Activated CD8-positive, alpha-beta T cell treated with anti-CD3 and anti-CD28 coated beads for 36 hours (primary cell): ENCODE measurements around the gene KCNJ12. TPM values are rescaled to one million over a fixed set of nuclear protein-coding genes. Genes with fewer than 3 reads are reported as not detected.
A peak's percentile ranks its signal among the peaks of the same experiment; 100 is the strongest.

Experiments used
- ATAC-seq: fragments of 200-7000 bp; cut with Tn5 transposase; one replicate; pipeline ENCODE4 v1.10.0; 2021; ENCODE audit warnings: mild to moderate bottlenecking, moderate library complexity
- CTCF ChIA-PET: fragments of 350-600 bp; sonication (Branson Sonifier 250); formaldehyde crosslinking; loops from one replicate; lab custom pipeline; 2021; ENCODE audit warnings: antibody characterized with exemption; lab: Charles Lee
- POLR2A ChIA-PET: fragments of 350-600 bp; sonication (Branson Sonifier 250); formaldehyde crosslinking; loops from one replicate; lab custom pipeline; 2021; ENCODE audit warnings: antibody characterized with exemption; lab: Charles Lee
- DNase-seq: peaks from one replicate; pipeline ENCODE4 v3.0.0-alpha.2; 2020
- H3K27ac Mint-ChIP-seq: one replicate; pipeline ENCODE4 v1.8.0; 2021; ENCODE audit warnings: mild to moderate bottlenecking, mixed read lengths
- H3K27me3 Mint-ChIP-seq: one replicate; pipeline ENCODE4 v1.8.0; 2021; ENCODE audit warnings: mixed read lengths
- H3K36me3 Mint-ChIP-seq: one replicate; pipeline ENCODE4 v1.8.0; 2021; ENCODE audit warnings: low read depth, mixed read lengths
- H3K4me1 Mint-ChIP-seq: one replicate; pipeline ENCODE4 v1.8.0; 2021; ENCODE audit warnings: low read depth, mixed read lengths
- H3K4me3 Mint-ChIP-seq: one replicate; pipeline ENCODE4 v1.8.0; 2021; ENCODE audit warnings: mild to moderate bottlenecking, moderate library complexity, mixed read lengths
- H3K9me3 Mint-ChIP-seq: one replicate; pipeline ENCODE4 v1.8.0; 2021; ENCODE audit warnings: mixed read lengths
- CTCF ChIP-seq: fragments of 200-600 bp; IDR thresholded peaks from one replicate; pipeline ENCODE4 v1.8.0; 2022; ENCODE audit warnings: antibody characterized with exemption, mild to moderate bottlenecking
- intact Hi-C: fragments of 100-400 bp; cut with micrococcal nuclease; formaldehyde crosslinking; loops from one replicate; pipeline ENCODE4 v1.10.0; 2022
- total RNA-seq, 2 experiments: library from RNA; stranded (reverse); gene quantifications; one replicate each; pipeline ENCODE4 v1.2.3, GENCODE V29; 2021

The KCNJ12 gene
- total RNA-seq, 2 experiments from 2014 or later, result not detected

GRCh38 chr17:21457051-21458026 lies 81.2 kb downstream of the KCNJ12 start:
- CTCF ChIA-PET, result interaction anchor here (0.6 to 2.6 kb wide), 19 partner anchors 12 to 331 kb away, joined by 3 to 62 read pairs (median 4); partner anchors contain the start of gene DHRS7B
- H3K36me3 Mint-ChIP-seq, result no peaks in the 10 kb centered on the region
- no peaks in the 10 kb centered on the region for H3K9me3 Mint-ChIP-seq
- H3K4me1 Mint-ChIP-seq, result peaks cover 27% of the 10 kb centered on the region
- DNase-seq, result peak; percentile 94
- H3K4me3 Mint-ChIP-seq, result peak overlapping the region; percentile 38
- peak; percentile 87 for TF ChIP-seq CTCF
- POLR2A ChIA-PET, result interaction anchor here (1.0 to 1.8 kb wide), 3 partner anchors 56 to 181 kb away, joined by 3 to 8 read pairs (median 3); no protein-coding TSS in a partner anchor
- peak overlapping the region; percentile 80 for H3K27ac Mint-ChIP-seq
- ATAC-seq, result peak; percentile 96
- peaks cover 12% of the 10 kb centered on the region for H3K27me3 Mint-ChIP-seq
- intact Hi-C loops, result loop anchor here (5.0 kb wide), 1 partner anchor 55 kb away; no protein-coding TSS in a partner anchor

GRCh38 chr17:21458054-21458453 lies 81.9 kb downstream of the KCNJ12 start:
- H3K36me3 Mint-ChIP-seq, result no peaks in the 10 kb centered on the region
- ATAC-seq (no peak), DNase-seq (no peak)
- no peak for TF ChIP-seq CTCF
- H3K9me3 Mint-ChIP-seq, result no peaks in the 10 kb centered on the region
- H3K27me3 Mint-ChIP-seq, result peaks cover 7% of the 10 kb centered on the region
- H3K4me3 Mint-ChIP-seq, result peak overlapping the region; percentile 38
- H3K27ac Mint-ChIP-seq, result no peak overlapping the region
- CTCF ChIA-PET, result interaction anchor here (1.0 to 2.6 kb wide), 9 partner anchors 11 to 182 kb away, joined by 3 to 62 read pairs (median 7); no protein-coding TSS in a partner anchor
- intact Hi-C loops, result loop anchor here (5.0 kb wide), 1 partner anchor 54 kb away; no protein-coding TSS in a partner anchor
- H3K4me1 Mint-ChIP-seq, result peaks cover 27% of the 10 kb centered on the region
- POLR2A ChIA-PET, result interaction anchor here (1.8 kb wide), 1 partner anchor 170 kb away, joined by 8 read pairs; no protein-coding TSS in a partner anchor

- TF ChIP-seq CTCF, result no peak
- Mint-ChIP-seq H3K9me3 (no peaks in the 10 kb centered on the region), H3K4me1 (peaks cover 34% of the 10 kb centered on the region), H3K4me3 (no peak overlapping the region), H3K27ac (no peak overlapping the region), H3K27me3 (peaks cover 6% of the 10 kb centered on the region), H3K36me3 (no peaks in the 10 kb centered on the region)
- ChIA-PET POLR2A (no interaction called here), CTCF (no interaction called here)
- intact Hi-C loops, result loop anchor here (5.0 kb wide), 1 partner anchor 53 kb away; no protein-coding TSS in a partner anchor
- no peak for DNase-seq
- no peak for ATAC-seq
Measured at GRCh38 chr17:21459536-21459935, 83.4 kb downstream of the KCNJ12 start.

- ChIA-PET CTCF (interaction anchor here (2.6 kb wide), 1 partner anchor 51 kb away, joined by 12 read pairs; no protein-coding TSS in a partner anchor), POLR2A (no interaction called here)
- Mint-ChIP-seq H3K4me1 (peaks cover 33% of the 10 kb centered on the region), H3K27ac (no peak overlapping the region), H3K9me3 (no peaks in the 10 kb centered on the region), H3K4me3 (no peak overlapping the region), H3K36me3 (no peaks in the 10 kb centered on the region), H3K27me3 (peaks cover 6% of the 10 kb centered on the region)
- ATAC-seq, result no peak
- DNase-seq, result no peak
- intact Hi-C loops, result no loop called here
- no peak for TF ChIP-seq CTCF
Measured at GRCh38 chr17:21460358-21460757, 84.2 kb downstream of the KCNJ12 start.
